GM12872 (cell line): ENCODE results near the gene LRRTM4.
A peak's percentile ranks its signal among the peaks of the same experiment; 100 is the strongest.

Experiments used
- CTCF ChIP-seq: IDR thresholded peaks from 3 replicates; pipeline ENCODE4 v1.5.1; 2011; ENCODE audit warnings: low read depth, mild to moderate bottlenecking, low read length, moderate library complexity; ENCODE audit not compliant: insufficient read depth

LRRTM4 gene

GRCh38 chr2:76980067-76980787, 541.9 kb downstream of the LRRTM4 start:
- no peak for TF ChIP-seq CTCF

- TF ChIP-seq CTCF = no peak
Measured at GRCh38 chr2:76977846-76978727, 544.1 kb downstream of the LRRTM4 start.

GRCh38 chr2:76975752-76976151, 546.4 kb downstream of the LRRTM4 start:
- no peak for TF ChIP-seq CTCF

- no peak for TF ChIP-seq CTCF
Measured at GRCh38 chr2:76973610-76974009, 548.6 kb downstream of the LRRTM4 start.

GRCh38 chr2:76965772-76966171, 556.4 kb downstream of the LRRTM4 start:
- no peak for TF ChIP-seq CTCF

GRCh38 chr2:76958749-76959148, 563.4 kb downstream of the LRRTM4 start:
- TF ChIP-seq CTCF = no peak

- TF ChIP-seq CTCF = peak; percentile 79
Measured at GRCh38 chr2:76953733-76954347, 568.3 kb downstream of the LRRTM4 start.
